CD4-positive, alpha-beta T cell (primary cell): ENCODE data around the gene ATP6AP2. TPM values are rescaled to one million over a fixed set of nuclear protein-coding genes. Genes with fewer than 3 reads are reported as not detected.
"Not testable (repeated sequence)": the region's sequence is repeated elsewhere in the genome, so short reads cannot be mapped to it uniquely, and the experiment has no call there.

Source experiments
- ATAC-seq: fragments of 200-7000 bp; cut with Tn5 transposase; one replicate; pipeline ENCODE4 v1.10.0; 2022; ENCODE audit warnings: mild to moderate bottlenecking; ENCODE audit not compliant: poor library complexity
- CTCF ChIA-PET: fragments of 350-600 bp; sonication (Branson Sonifier 250); formaldehyde crosslinking; loops from one replicate; lab custom pipeline; 2021; ENCODE audit warnings: antibody characterized with exemption, inconsistent platforms; lab: Charles Lee
- POLR2A ChIA-PET: fragments of 350-600 bp; sonication (Branson Sonifier 250); formaldehyde crosslinking; loops from one replicate; lab custom pipeline; 2021; ENCODE audit warnings: antibody characterized with exemption, inconsistent platforms; lab: Charles Lee
- DNase-seq, 14 experiments: peaks; one replicate each; pipeline ENCODE4 v3.0.0-alpha.2; 2013 to 2020; ENCODE audit warnings: mixed read lengths in 2 of 14
- H3K27ac ChIP-seq, 2 donors: one replicate each; pipeline versions ENCODE4 v1.5.1 to v1.7.0; 2013; ENCODE audit warnings: low read length in 2 of 2, low read depth in 1 of 2, mild to moderate bottlenecking in 1 of 2
- H3K27me3 ChIP-seq, 2 experiments: 1 replicate in 1 of 2; 2 replicates in 1 of 2; pipeline versions ENCODE4 v1.6.1 to v1.7.0; 2013; ENCODE audit warnings: low read length in 2 of 2, control low read depth in 1 of 2, mild to moderate bottlenecking in 1 of 2, moderate library complexity in 1 of 2; ENCODE audit not compliant: insufficient read depth in 2 of 2, control insufficient read depth in 1 of 2
- H3K36me3 ChIP-seq: one replicate; pipeline ENCODE4 v1.6.1; 2013; ENCODE audit warnings: low read length, control low read depth; ENCODE audit not compliant: insufficient read depth
- H3K4me1 ChIP-seq: one replicate; pipeline ENCODE4 v1.6.1; 2013; ENCODE audit warnings: low read length, control low read depth; ENCODE audit not compliant: insufficient read depth
- H3K4me3 ChIP-seq: one replicate; pipeline ENCODE4 v1.5.1; 2013; ENCODE audit warnings: mild to moderate bottlenecking, low read length, moderate library complexity
- H3K9me3 ChIP-seq, 2 experiments: 1 replicate in 1 of 2; 2 replicates in 1 of 2; pipeline versions ENCODE4 v1.6.1 to v1.7.0; 2013; ENCODE audit warnings: low read length in 2 of 2, mild to moderate bottlenecking in 2 of 2, control low read depth in 1 of 2, moderate library complexity in 1 of 2; ENCODE audit not compliant: control insufficient read depth in 1 of 2, insufficient read depth in 1 of 2
- H3K27ac Mint-ChIP-seq: one replicate; pipeline ENCODE4 v1.8.0; 2020; ENCODE audit warnings: mixed read lengths
- H3K27me3 Mint-ChIP-seq: one replicate; pipeline ENCODE4 v1.8.0; 2021; ENCODE audit warnings: mixed read lengths
- H3K36me3 Mint-ChIP-seq: one replicate; pipeline ENCODE4 v1.8.0; 2021; ENCODE audit warnings: low read depth, mixed read lengths
- H3K4me1 Mint-ChIP-seq: one replicate; pipeline ENCODE4 v1.8.0; 2021; ENCODE audit warnings: low read depth, mixed read lengths
- H3K4me3 Mint-ChIP-seq: one replicate; pipeline ENCODE4 v1.8.0; 2020; ENCODE audit warnings: mild to moderate bottlenecking, mixed read lengths
- H3K9me3 Mint-ChIP-seq: one replicate; pipeline ENCODE4 v1.8.0; 2020; ENCODE audit warnings: mixed read lengths
- CTCF ChIP-seq: fragments of 200-600 bp; IDR thresholded peaks from one replicate; pipeline ENCODE4 v1.8.0; 2022; ENCODE audit warnings: antibody characterized with exemption, mild to moderate bottlenecking
- intact Hi-C, 2 experiments: fragments of 100-400 bp; cut with DNase I in 1 of 2; cut with micrococcal nuclease in 1 of 2; formaldehyde crosslinking; loops; one replicate each; pipeline versions ENCODE4 v1.15.1 to v1.9.0; 2023 to 2025; cut with DNase I, micrococcal nuclease
- total RNA-seq, 174 experiments: library from RNA in 2 of 174; stranded (reverse) in 2 of 174; gene quantifications; one replicate each; pipeline ENCODE4 v1.2.3 and lab custom pipeline; 2021 to 2026

ATP6AP2 gene
- total RNA-seq, 2 experiments from 2014 or later = 73.8 to 78.7 TPM

GRCh38 chrX:40570346-40571093 is 10.2 kb upstream of the ATP6AP2 start:
- Histone ChIP-seq H3K9me3 (no peaks in the 10 kb centered on the region), H3K36me3 (no peaks in the 10 kb centered on the region), H3K4me1 (peaks cover 12% of the 10 kb centered on the region), H3K27me3 (no peaks in the 10 kb centered on the region), H3K27ac (peak overlapping the region in 1 of 2 donors; percentile 40), H3K4me3 (peak overlapping the region; percentile 51)
- H3K36me3 Mint-ChIP-seq = no peaks in the 10 kb centered on the region
- intact Hi-C loops = no loop called here
- H3K27ac Mint-ChIP-seq = peak overlapping the region; percentile 82
- H3K4me3 Mint-ChIP-seq = peak overlapping the region; percentile 85
- DNase-seq (peak in 4 of 14 experiments; percentile 18 to 51 (median 29)), ATAC-seq (peak; percentile 65)
- no peaks in the 10 kb centered on the region for H3K27me3 Mint-ChIP-seq
- ChIA-PET CTCF (interaction anchor here (1.2 kb wide), 1 partner anchor 26 kb away, joined by 4 read pairs; no protein-coding TSS in a partner anchor), POLR2A (interaction anchor here (0.7 to 2.2 kb wide), 3 partner anchors 10 to 22 kb away, joined by 4 to 13 read pairs (median 4); partner anchors contain the start of gene ATP6AP2)
- no peaks in the 10 kb centered on the region for H3K9me3 Mint-ChIP-seq
- TF ChIP-seq CTCF = no peak
- peaks cover 24% of the 10 kb centered on the region for H3K4me1 Mint-ChIP-seq

- H3K9me3 ChIP-seq, intact Hi-C loops, H3K27me3 Mint-ChIP-seq, H3K36me3 ChIP-seq, H3K27me3 ChIP-seq, H3K9me3 Mint-ChIP-seq, H3K36me3 Mint-ChIP-seq: not testable (repeated sequence)
- Mint-ChIP-seq H3K27ac (peak overlapping the region; percentile 82), H3K4me1 (peaks cover 24% of the 10 kb centered on the region), H3K4me3 (peak overlapping the region; percentile 85)
- peak in 7 of 14 experiments; percentile 19 to 61 (median 40) for DNase-seq
- ChIA-PET CTCF (interaction anchor here (1.2 kb wide), 1 partner anchor 27 kb away, joined by 4 read pairs; no protein-coding TSS in a partner anchor), POLR2A (interaction anchor here (0.7 to 2.2 kb wide), 3 partner anchors 10 to 22 kb away, joined by 4 to 13 read pairs (median 4); partner anchors contain the start of gene ATP6AP2)
- Histone ChIP-seq H3K4me1 (peaks cover 12% of the 10 kb centered on the region), H3K27ac (peak overlapping the region in 1 of 2 donors; percentile 40), H3K4me3 (peak overlapping the region; percentile 51)
- peak; percentile 49 for ATAC-seq
Measured at GRCh38 chrX:40571164-40571563, 9.6 kb upstream of the ATP6AP2 start.

- Histone ChIP-seq H3K27ac (no peak overlapping the region), H3K9me3 (no peaks in the 10 kb centered on the region), H3K36me3 (no peaks in the 10 kb centered on the region), H3K4me1 (peaks cover 12% of the 10 kb centered on the region), H3K27me3 (no peaks in the 10 kb centered on the region), H3K4me3 (no peak overlapping the region)
- no peaks in the 10 kb centered on the region for H3K9me3 Mint-ChIP-seq
- ATAC-seq = no peak
- CTCF ChIA-PET = no interaction called here
- TF ChIP-seq CTCF = no peak
- H3K4me3 Mint-ChIP-seq = peak overlapping the region; percentile 85
- DNase-seq = no peak
- H3K36me3 Mint-ChIP-seq = no peaks in the 10 kb centered on the region
- H3K27ac Mint-ChIP-seq = peak overlapping the region; percentile 82
- no peaks in the 10 kb centered on the region for H3K27me3 Mint-ChIP-seq
- POLR2A ChIA-PET = interaction anchor here (2.2 kb wide), 1 partner anchor 9 kb away, joined by 13 read pairs; the partner anchor contains the start of gene ATP6AP2
- H3K4me1 Mint-ChIP-seq = peaks cover 24% of the 10 kb centered on the region
- intact Hi-C loops = no loop called here
Measured at GRCh38 chrX:40571600-40571999, 9.2 kb upstream of the ATP6AP2 start.
